Mesothelial cell of epicardium (in vitro differentiated cells): ENCODE measurements around the gene DISP3. TPM values are rescaled to one million over a fixed set of nuclear protein-coding genes. Genes with fewer than 3 reads are reported as not detected.

Experiments
- DNase-seq, 2 experiments: peaks; one replicate each; pipeline ENCODE4 v3.0.0; 2021; ENCODE audit warnings: low spot score in 2 of 2; ENCODE audit not compliant: unreplicated experiment in 2 of 2
- H3K27ac Mint-ChIP-seq: 2 replicates; pipeline ENCODE4 v1.8.0; 2021; ENCODE audit warnings: mixed read lengths
- H3K27me3 Mint-ChIP-seq: 2 replicates; pipeline ENCODE4 v1.8.0; 2021; ENCODE audit warnings: low read depth, mixed read lengths
- H3K36me3 Mint-ChIP-seq: 2 replicates; pipeline ENCODE4 v1.8.0; 2021; ENCODE audit warnings: mixed read lengths
- H3K4me1 Mint-ChIP-seq: 2 replicates; pipeline ENCODE4 v1.8.0; 2021; ENCODE audit warnings: mixed read lengths
- H3K4me3 Mint-ChIP-seq: 2 replicates; pipeline ENCODE4 v1.8.0; 2021; ENCODE audit warnings: mild to moderate bottlenecking, moderate library complexity, mixed read lengths
- H3K9me3 Mint-ChIP-seq: 2 replicates; pipeline ENCODE4 v1.8.0; 2021; ENCODE audit warnings: mixed read lengths
- total RNA-seq: library from RNA; stranded (reverse); gene quantifications from 3 replicates; pipeline ENCODE4 v1.2.1, GENCODE V29; 2021
- TF ChIP-seq, protein P1 (sequence below): fragments of 200-600 bp; sonication (generic); IDR thresholded peaks from one replicate; pipeline ENCODE4 v1.5.0; 2021; ENCODE audit warnings: antibody characterized with exemption; ENCODE audit not compliant: unreplicated experiment

The DISP3 gene
- total RNA-seq, 1 donor from 2014 or later = 2.2 TPM

- Mint-ChIP-seq H3K9me3 (peaks cover 20% of the 10 kb centered on the region), H3K27me3 (peaks cover 3% of the 10 kb centered on the region), H3K36me3 (no peaks in the 10 kb centered on the region), H3K27ac (no peak overlapping the region), H3K4me3 (no peak overlapping the region), H3K4me1 (no peaks in the 10 kb centered on the region)
- DNase-seq = no peak
- TF ChIP-seq, protein P1, sequence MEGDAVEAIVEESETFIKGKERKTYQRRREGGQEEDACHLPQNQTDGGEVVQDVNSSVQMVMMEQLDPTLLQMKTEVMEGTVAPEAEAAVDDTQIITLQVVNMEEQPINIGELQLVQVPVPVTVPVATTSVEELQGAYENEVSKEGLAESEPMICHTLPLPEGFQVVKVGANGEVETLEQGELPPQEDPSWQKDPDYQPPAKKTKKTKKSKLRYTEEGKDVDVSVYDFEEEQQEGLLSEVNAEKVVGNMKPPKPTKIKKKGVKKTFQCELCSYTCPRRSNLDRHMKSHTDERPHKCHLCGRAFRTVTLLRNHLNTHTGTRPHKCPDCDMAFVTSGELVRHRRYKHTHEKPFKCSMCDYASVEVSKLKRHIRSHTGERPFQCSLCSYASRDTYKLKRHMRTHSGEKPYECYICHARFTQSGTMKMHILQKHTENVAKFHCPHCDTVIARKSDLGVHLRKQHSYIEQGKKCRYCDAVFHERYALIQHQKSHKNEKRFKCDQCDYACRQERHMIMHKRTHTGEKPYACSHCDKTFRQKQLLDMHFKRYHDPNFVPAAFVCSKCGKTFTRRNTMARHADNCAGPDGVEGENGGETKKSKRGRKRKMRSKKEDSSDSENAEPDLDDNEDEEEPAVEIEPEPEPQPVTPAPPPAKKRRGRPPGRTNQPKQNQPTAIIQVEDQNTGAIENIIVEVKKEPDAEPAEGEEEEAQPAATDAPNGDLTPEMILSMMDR = no peak
Measured at GRCh38 chr1:11515368-11516300, 36.7 kb downstream of the DISP3 start.

DNA sequence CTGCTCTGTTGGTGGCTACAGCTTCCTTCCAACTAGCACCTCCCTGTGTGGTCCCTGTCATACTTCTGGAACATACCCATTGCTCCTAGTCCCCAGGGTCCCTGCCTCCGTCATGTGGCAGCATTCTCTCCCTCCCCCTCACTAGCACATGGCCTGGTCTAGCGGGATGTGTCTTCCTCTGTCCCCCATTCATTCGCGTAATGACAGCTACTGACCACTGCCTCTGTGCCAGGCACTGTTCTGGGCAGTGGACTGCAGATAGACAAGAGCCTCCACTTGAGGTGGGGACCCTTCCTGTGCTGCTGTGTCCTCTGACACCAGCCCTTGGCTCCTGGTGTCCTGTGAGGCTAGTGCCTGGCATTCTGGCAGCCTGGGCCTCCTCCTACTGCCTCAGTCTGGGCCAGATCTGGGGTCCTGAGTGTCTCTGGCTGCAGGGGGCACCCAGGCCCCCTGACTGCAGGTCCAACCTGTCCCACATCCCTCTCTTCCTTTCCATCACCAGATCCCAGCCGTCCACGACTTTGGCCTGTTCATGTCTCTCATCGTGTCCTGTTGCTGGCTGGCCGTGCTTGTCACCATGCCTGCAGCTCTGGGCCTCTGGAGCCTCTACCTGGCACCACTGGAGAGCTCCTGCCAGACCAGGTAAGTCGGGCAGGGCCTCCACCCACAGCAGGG lies 38.1 kb downstream of the DISP3 start:
- peaks cover 3% of the 10 kb centered on the region for H3K27me3 Mint-ChIP-seq
- H3K9me3 Mint-ChIP-seq = peaks cover 10% of the 10 kb centered on the region
- no peak overlapping the region for H3K4me3 Mint-ChIP-seq
- H3K27ac Mint-ChIP-seq = no peak overlapping the region
- DNase-seq = no peak
- TF ChIP-seq, protein P1 = no peak
- H3K4me1 Mint-ChIP-seq = no peaks in the 10 kb centered on the region
- no peaks in the 10 kb centered on the region for H3K36me3 Mint-ChIP-seq

- Mint-ChIP-seq H3K4me1 (no peaks in the 10 kb centered on the region), H3K4me3 (no peak overlapping the region), H3K9me3 (peaks cover 3% of the 10 kb centered on the region), H3K27me3 (no peaks in the 10 kb centered on the region), H3K36me3 (no peaks in the 10 kb centered on the region), H3K27ac (no peak overlapping the region)
- TF ChIP-seq, protein P1 = no peak
- no peak for DNase-seq
Measured at GRCh38 chr1:11518016-11518701, 39.2 kb downstream of the DISP3 start.

GRCh38 chr1:11518791-11519628 lies 40.1 kb downstream of the DISP3 start:
- Mint-ChIP-seq H3K36me3 (no peaks in the 10 kb centered on the region), H3K9me3 (no peaks in the 10 kb centered on the region), H3K27ac (no peak overlapping the region), H3K27me3 (no peaks in the 10 kb centered on the region), H3K4me3 (no peak overlapping the region), H3K4me1 (no peaks in the 10 kb centered on the region)
- DNase-seq = no peak
- TF ChIP-seq, protein P1 = no peak

DNA sequence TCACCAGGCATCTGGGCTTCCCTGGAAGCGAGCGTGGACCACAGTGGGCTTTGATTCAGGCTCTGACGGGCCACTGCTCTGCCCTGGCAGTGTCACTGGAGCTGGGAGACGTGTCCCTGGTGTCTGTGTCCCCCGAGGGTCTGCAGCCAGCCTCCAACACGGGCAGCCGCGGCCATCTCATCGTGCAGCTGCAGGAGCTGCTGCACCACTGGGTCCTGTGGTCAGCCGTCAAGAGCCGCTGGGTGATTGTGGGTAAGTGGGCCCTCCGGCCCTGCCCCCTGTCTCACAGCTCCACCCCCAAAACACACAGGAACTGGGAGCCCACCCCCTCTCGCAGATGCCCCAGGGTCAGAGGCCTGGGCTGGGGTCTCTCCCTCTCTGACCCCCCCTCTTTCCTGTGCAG lies 40.7 kb downstream of the DISP3 start:
- no peaks in the 10 kb centered on the region for H3K4me1 Mint-ChIP-seq
- DNase-seq = no peak
- no peak overlapping the region for H3K4me3 Mint-ChIP-seq
- H3K36me3 Mint-ChIP-seq = no peaks in the 10 kb centered on the region
- TF ChIP-seq, protein P1 = no peak
- no peaks in the 10 kb centered on the region for H3K27me3 Mint-ChIP-seq
- H3K27ac Mint-ChIP-seq = no peak overlapping the region
- no peaks in the 10 kb centered on the region for H3K9me3 Mint-ChIP-seq
